Esophagus squamous epithelium (tissue), 5 donors: Measurements from ENCODE around the gene PARD3B. TPM values are rescaled to one million over a fixed set of nuclear protein-coding genes. Genes with fewer than 3 reads are reported as not detected.

ENCODE experiments used
- DNase-seq: peaks from one replicate; lab custom pipeline; 2025; lab: John Stamatoyannopoulos, UW
- H3K27ac ChIP-seq, 4 donors: fragments of 200-600 bp; sonication (generic); one replicate each; pipeline ENCODE4 v1.5.1; 2016 to 2019; ENCODE audit warnings: mild to moderate bottlenecking in 1 of 4
- H3K27me3 ChIP-seq, 4 donors: fragments of 200-600 bp; sonication (generic); 1 replicate in 3 of 4; 2 replicates in 1 of 4; pipeline versions ENCODE4 v1.5.1 to v1.6.0; 2017 to 2021; ENCODE audit warnings: antibody characterized with exemption in 1 of 4
- H3K36me3 ChIP-seq, 3 donors: fragments of 200-600 bp; sonication (generic); one replicate each; pipeline ENCODE4 v1.5.1; 2016 to 2019
- H3K4me1 ChIP-seq, 3 donors: fragments of 200-600 bp; sonication (generic); one replicate each; pipeline ENCODE4 v1.5.1; 2017 to 2019
- H3K4me3 ChIP-seq, 4 donors: fragments of 200-600 bp; sonication (generic); 1 replicate in 3 of 4; 2 replicates in 1 of 4; pipeline ENCODE4 v1.5.1; 2016 to 2019; ENCODE audit warnings: mild to moderate bottlenecking in 2 of 4, moderate library complexity in 1 of 4
- H3K9me3 ChIP-seq, 3 donors: fragments of 200-600 bp; sonication (generic); one replicate each; pipeline ENCODE4 v1.5.1; 2016 to 2019
- POLR2A ChIP-seq, 4 donors: fragments of 450-650 bp; IDR thresholded peaks; one replicate each; pipeline ENCODE4 v1.6.1; 2017; ENCODE audit warnings: antibody characterized with exemption in 4 of 4, mild to moderate bottlenecking in 4 of 4, moderate library complexity in 3 of 4
- WGBS, 2 donors: methylation state at CpG; one replicate each; pipeline ENCODE4 v1.1.5; 2018; 5-methylcytosine and 5-hydroxymethylcytosine counted together
- intact Hi-C: fragments of 100-400 bp; cut with DNase I; formaldehyde crosslinking; loops from one replicate; pipeline ENCODE4 v1.15.0; 2022
- total RNA-seq, 4 donors: library from RNA; depleted of rRNA; stranded (reverse); fragments of >200 nt; gene quantifications; one replicate each; pipeline ENCODE4 v1.1.0, GENCODE V29; 2016
- TF ChIP-seq, protein P1 (sequence below), 6 experiments: fragments of 450-650 bp in 4 of 6; fragments of 200-600 bp in 2 of 6; sonication (generic) in 2 of 6; IDR thresholded peaks; one replicate each; pipeline ENCODE4 v1.5.1; 2016 to 2019; ENCODE audit warnings: antibody characterized with exemption in 6 of 6, mild to moderate bottlenecking in 4 of 6, moderate library complexity in 4 of 6
- donor health status: DM: yes; HTN: yes; CAD: no.

PARD3B gene
- total RNA-seq, 4 donors from 2014 or later, result 2.4 to 15.8 (median 4.3) TPM

- Histone ChIP-seq H3K9me3 (no peaks in the 10 kb centered on the region), H3K27me3 (no peaks in the 10 kb centered on the region), H3K36me3 (no peaks in the 10 kb centered on the region), H3K4me3 (no peak overlapping the region), H3K27ac (no peak overlapping the region), H3K4me1 (no peaks in the 10 kb centered on the region)
- DNase-seq, result no peak
- intact Hi-C loops, result no loop called here
- TF ChIP-seq, protein P1, sequence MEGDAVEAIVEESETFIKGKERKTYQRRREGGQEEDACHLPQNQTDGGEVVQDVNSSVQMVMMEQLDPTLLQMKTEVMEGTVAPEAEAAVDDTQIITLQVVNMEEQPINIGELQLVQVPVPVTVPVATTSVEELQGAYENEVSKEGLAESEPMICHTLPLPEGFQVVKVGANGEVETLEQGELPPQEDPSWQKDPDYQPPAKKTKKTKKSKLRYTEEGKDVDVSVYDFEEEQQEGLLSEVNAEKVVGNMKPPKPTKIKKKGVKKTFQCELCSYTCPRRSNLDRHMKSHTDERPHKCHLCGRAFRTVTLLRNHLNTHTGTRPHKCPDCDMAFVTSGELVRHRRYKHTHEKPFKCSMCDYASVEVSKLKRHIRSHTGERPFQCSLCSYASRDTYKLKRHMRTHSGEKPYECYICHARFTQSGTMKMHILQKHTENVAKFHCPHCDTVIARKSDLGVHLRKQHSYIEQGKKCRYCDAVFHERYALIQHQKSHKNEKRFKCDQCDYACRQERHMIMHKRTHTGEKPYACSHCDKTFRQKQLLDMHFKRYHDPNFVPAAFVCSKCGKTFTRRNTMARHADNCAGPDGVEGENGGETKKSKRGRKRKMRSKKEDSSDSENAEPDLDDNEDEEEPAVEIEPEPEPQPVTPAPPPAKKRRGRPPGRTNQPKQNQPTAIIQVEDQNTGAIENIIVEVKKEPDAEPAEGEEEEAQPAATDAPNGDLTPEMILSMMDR (IDR thresholded peaks at IDR 0.05), result no peak
- no peak for TF ChIP-seq POLR2A (IDR thresholded peaks at IDR 0.05)
- 70 to 81% methylated on average over 1 of the region's 1 CpG for WGBS, 2 donors
Observed at GRCh38 chr2:204892506-204893255, 347.4 kb downstream of the PARD3B start.

DNA sequence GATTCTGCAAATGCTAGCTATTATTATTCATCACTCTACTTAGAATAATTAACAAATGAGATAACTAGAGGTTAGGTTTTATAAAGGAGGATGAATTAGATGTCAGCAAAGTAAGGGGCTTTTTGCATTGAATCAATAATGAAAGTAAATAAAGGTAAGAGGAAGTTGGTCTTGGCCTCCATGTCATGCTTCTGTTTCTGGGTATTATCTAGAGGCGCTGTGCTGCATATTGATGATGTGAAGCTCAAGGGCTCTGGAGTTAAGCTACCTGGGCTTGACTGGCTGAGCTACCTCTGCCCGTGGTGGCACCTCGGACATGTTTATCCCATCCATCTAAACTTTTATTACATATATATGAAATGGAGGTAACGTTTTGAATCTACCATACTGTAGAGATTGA lies 350.9 kb downstream of the PARD3B start:
- TF ChIP-seq POLR2A (IDR thresholded peaks at IDR 0.05), result no peak
- TF ChIP-seq, protein P1 (IDR thresholded peaks at IDR 0.05), result no peak
- Histone ChIP-seq H3K27ac (no peak overlapping the region), H3K36me3 (no peaks in the 10 kb centered on the region), H3K27me3 (no peaks in the 10 kb centered on the region), H3K4me3 (no peak overlapping the region), H3K4me1 (peaks cover 0 to 9% (median 0%) of the 10 kb centered on the region in 3 donors), H3K9me3 (peaks cover 0 to 11% (median 6%) of the 10 kb centered on the region in 3 donors)
- DNase-seq, result no peak
- 85 to 86% methylated on average over 4 of the region's 4 CpGs for WGBS, 2 donors
- intact Hi-C loops, result no loop called here

- Histone ChIP-seq H3K9me3 (peaks cover 0 to 11% (median 6%) of the 10 kb centered on the region in 3 donors), H3K4me3 (no peak overlapping the region), H3K27ac (no peak overlapping the region), H3K4me1 (peaks cover 0 to 9% (median 0%) of the 10 kb centered on the region in 3 donors), H3K36me3 (no peaks in the 10 kb centered on the region), H3K27me3 (no peaks in the 10 kb centered on the region)
- WGBS, 2 donors, result 83 to 88% methylated on average over 1 of the region's 1 CpG
- DNase-seq, result no peak
- no peak for TF ChIP-seq POLR2A (IDR thresholded peaks at IDR 0.05)
- TF ChIP-seq, protein P1 (IDR thresholded peaks at IDR 0.05), result no peak
- intact Hi-C loops, result no loop called here
Observed at GRCh38 chr2:204897561-204897960, 352.3 kb downstream of the PARD3B start.

- Histone ChIP-seq H3K4me3 (no peak overlapping the region), H3K27ac (no peak overlapping the region), H3K9me3 (peaks cover 0 to 11% (median 6%) of the 10 kb centered on the region in 3 donors), H3K27me3 (no peaks in the 10 kb centered on the region), H3K4me1 (peaks cover 0 to 9% (median 0%) of the 10 kb centered on the region in 3 donors), H3K36me3 (no peaks in the 10 kb centered on the region)
- intact Hi-C loops, result no loop called here
- 85 to 92% methylated on average over 4 of the region's 4 CpGs for WGBS, 2 donors
- TF ChIP-seq POLR2A (IDR thresholded peaks at IDR 0.05), result no peak
- TF ChIP-seq, protein P1 (IDR thresholded peaks at IDR 0.05), result no peak
- no peak for DNase-seq
Observed at GRCh38 chr2:204898928-204899640, 353.8 kb downstream of the PARD3B start.

DNA sequence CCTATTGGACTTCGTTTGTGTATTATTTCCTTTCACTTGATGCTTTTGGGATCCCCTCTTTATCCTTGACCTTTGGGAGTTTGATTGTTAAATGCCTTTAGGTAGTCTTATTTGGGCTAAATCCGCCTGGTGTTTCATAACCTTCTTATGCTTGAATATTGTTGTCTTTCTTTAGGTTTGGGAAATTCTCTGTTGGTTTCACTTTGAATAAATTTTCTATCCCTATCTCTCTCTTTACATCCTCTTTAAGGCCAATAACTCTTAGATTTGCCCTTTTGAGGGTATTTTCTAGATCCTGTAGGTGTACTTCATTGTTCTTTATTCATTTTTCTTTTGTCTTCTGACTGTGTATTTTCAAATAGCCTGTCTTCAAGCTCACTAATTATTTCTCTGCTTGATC lies 354.7 kb downstream of the PARD3B start:
- Histone ChIP-seq H3K4me1 (peaks cover 0 to 9% (median 0%) of the 10 kb centered on the region in 3 donors), H3K4me3 (no peak overlapping the region), H3K27ac (no peak overlapping the region), H3K36me3 (no peaks in the 10 kb centered on the region), H3K27me3 (no peaks in the 10 kb centered on the region), H3K9me3 (peaks cover 0 to 11% (median 6%) of the 10 kb centered on the region in 3 donors)
- 83 to 94% methylated on average over 2 of the region's 2 CpGs for WGBS, 2 donors
- intact Hi-C loops, result no loop called here
- TF ChIP-seq POLR2A (IDR thresholded peaks at IDR 0.05), result no peak
- TF ChIP-seq, protein P1 (IDR thresholded peaks at IDR 0.05), result no peak
- no peak for DNase-seq
